GM19455 (cell line): ENCODE measurements around the gene KLK14.
A peak's percentile ranks its signal among the peaks of the same experiment; 100 is the strongest.

Experiments
- ATAC-seq: cut with Tn5 transposase; IDR thresholded peaks from one replicate; pipeline ENCODE4 v1.9.1; 2021; ENCODE audit not compliant: unreplicated experiment

The KLK14 gene

DNA sequence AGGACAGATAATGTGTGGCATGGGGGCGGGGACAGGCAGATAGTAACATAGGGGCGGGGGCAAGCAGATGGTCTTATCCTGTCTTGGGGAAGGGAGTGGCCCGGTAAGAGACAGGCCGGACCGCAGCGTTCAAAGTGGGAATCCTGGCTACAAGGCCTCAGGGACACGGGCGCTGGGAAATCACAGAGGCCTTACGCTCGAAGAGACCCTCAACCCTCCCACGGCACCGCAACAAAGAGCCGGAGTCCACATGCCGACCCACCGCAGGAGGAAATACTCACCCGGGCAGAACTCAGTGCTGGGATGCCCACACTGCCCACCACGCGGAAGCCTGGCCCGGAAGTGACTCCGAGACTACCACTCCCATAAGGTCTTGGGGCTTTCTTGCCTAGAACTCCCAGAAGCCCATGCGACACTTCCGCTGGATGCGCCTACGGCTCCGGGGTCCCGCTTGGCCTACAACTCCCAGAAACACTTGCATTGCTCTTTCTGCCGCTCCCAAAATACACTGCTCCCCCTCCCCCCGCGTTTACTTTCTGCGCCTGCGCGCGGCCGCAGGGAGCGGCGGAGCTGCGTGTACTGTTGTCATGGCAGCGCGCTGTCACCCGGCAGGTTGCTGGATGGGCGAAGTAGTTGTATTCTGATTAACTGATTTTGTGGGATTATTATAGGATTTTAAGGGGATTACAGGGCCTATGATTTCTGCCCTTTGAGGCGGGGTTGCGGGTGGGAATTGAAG is 25.5 kb upstream of the KLK14 start, which contains the start of gene CTU1:
TSS of gene CTU1 (minus strand) at position 344 of the 739 bp plus-strand sequence. CDS start 3,840 bp downstream, outside the sequence.
- ATAC-seq = peak; percentile 92

- no peak for ATAC-seq
Measured at GRCh38 chr19:51107406-51108065, 24.8 kb upstream of the KLK14 start.

- no peak for ATAC-seq
Measured at GRCh38 chr19:51103926-51104341, 21.2 kb upstream of the KLK14 start.

- ATAC-seq = no peak
Measured at GRCh38 chr19:51102991-51103390, 20.3 kb upstream of the KLK14 start.

- ATAC-seq = no peak
Measured at GRCh38 chr19:51101171-51101865, 18.6 kb upstream of the KLK14 start.

DNA sequence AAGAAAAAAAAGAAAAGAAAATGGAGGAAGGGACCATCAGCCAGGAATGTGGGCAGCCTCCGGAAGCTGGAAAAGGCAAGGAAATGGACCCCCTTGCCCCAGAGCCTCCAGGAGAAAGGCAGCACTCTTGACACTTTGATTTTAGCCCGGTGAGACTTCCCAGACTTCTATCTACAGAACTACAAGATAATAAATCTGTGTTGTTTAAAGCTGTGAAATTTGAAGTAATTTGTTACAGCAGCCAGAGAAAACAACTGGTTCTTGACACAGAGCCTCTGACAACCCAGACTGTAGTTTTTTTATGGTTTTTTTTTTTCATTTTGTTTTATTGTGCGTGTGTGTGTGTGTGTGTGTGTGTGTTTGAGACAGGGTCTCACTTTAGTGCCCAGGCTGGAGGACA is 17.9 kb upstream of the KLK14 start:
- no peak for ATAC-seq

DNA sequence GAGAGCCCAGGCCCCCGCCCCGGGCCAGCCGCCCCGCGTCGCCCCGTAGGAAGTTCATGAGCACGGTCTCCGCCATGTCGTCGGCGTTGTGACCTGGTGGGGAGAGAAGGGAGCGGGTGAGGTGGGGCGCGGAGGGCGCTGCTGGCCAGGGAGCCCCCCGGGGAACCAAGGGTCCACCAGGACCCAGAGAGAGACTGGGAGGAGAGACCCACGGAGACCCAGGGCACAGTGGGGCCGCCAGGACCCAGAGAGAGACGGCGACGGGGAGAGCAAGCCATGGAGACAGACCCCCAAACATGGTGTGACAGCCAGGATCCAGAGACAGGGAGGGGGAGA is 16.3 kb upstream of the KLK14 start:
- no peak for ATAC-seq

DNA sequence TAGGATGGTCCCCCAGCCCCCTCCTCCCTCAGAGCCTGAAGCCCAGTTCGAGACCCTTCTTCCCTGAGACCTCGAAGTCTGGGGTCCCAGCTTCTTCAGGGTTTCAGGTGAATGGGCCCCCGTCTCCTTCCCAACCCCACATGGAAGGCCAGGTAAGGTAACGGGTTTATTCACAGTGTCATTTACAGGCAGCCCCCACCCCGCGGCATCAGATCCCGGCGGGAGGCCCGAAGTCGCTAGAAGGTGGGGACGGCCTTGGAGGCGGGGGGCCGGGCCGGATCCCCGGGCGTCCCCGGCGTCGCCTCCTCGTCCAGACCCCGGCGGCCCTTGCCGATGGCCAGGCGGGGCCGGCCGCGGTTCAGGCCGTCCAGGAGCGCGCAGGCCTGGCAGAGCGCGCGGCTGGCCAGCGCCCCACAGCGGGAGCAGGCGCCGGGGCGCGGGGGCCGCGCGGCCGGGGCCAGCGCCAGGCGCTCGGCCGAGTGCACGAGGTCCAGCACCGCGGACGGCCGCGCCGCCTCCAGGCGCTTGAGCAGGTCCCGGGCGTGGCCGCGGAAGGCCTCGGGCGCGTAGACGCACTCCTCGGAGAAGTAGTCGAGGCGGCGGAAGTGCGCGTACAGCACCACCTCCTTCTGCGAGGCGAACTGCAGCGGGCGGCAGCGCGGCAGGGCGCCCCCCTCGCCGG is 15.8 kb upstream of the KLK14 start:
- no peak for ATAC-seq

DNA sequence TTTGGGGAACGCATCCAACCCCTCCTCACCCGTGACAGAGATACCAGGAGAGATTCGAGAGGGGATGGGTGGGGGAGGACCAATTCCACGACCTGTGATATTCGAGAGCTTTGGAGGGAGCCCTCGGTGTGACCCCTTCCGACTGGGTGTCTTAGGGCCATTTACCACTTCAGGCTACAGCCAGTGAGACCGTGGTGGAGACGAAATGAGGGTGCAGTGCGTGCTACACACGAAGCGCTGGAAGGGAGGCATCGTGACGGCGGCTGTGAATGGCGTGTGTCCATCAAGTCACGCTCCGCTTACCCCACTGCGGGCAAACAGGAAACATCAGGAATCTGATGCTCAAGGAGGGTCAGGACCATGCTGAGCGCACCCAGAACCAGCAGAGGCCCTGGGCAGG is 15.1 kb upstream of the KLK14 start:
- ATAC-seq = no peak

DNA sequence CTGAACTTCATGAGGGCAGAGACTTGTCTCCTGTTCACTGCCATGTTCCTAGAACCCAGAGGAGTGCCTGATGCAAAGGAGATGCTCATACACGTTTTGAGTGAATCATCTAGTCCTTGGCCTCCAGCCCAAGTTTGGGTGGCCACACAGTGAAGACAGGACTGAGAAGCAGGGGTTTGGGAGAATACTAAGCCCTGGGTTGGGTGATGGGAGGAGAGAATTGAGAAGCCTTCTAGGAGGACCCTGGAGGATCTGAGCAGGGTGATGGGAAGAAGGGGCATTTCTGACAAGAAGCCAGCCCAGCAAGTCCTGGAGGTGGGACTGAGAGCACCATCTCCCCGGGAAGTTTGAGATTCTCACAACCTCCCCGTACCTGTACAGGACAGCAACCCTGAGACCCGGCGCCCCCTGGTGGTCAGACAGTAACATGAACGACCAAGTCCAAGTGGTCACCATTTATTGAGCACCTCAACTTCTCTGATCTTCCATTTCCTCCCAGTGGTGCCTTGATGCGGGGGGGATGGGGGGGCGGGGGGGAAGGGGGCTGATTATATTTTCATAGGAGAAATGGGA is 14.6 kb upstream of the KLK14 start:
- ATAC-seq = no peak

DNA sequence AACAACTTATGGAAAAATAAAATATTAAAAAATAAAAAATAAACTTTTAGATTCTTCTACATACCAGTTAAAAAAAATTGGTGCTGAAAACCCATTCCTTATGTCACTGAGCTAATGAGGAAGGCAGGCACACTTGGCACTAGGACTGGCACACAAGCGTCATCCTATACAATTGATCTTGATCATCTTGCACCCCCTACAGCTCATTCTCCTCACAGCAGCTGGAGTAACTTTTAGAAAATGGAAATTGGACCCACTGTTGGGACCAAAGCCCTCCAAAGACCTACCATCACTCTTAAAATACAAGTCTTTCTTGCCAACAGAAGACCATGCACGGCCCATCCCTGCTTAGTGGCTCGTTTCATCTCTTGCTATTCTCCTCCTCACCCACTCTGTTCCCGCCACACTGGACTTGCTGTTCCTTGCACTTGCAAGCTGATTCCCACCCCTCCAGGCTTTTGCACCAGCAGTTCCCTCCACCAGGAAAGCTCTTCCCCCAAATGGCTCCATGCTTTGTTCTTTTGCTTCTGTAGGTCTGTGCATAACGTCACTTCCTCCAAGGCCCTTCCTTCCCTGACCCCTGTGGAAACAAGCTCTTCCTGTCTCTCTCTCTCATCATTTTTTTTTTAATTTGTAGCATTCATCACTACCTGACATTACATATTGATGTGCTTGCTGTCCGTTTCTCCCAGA is 13.9 kb upstream of the KLK14 start:
- ATAC-seq = no peak

- ATAC-seq = no peak
Measured at GRCh38 chr19:51094696-51095279, 12.1 kb upstream of the KLK14 start.

DNA sequence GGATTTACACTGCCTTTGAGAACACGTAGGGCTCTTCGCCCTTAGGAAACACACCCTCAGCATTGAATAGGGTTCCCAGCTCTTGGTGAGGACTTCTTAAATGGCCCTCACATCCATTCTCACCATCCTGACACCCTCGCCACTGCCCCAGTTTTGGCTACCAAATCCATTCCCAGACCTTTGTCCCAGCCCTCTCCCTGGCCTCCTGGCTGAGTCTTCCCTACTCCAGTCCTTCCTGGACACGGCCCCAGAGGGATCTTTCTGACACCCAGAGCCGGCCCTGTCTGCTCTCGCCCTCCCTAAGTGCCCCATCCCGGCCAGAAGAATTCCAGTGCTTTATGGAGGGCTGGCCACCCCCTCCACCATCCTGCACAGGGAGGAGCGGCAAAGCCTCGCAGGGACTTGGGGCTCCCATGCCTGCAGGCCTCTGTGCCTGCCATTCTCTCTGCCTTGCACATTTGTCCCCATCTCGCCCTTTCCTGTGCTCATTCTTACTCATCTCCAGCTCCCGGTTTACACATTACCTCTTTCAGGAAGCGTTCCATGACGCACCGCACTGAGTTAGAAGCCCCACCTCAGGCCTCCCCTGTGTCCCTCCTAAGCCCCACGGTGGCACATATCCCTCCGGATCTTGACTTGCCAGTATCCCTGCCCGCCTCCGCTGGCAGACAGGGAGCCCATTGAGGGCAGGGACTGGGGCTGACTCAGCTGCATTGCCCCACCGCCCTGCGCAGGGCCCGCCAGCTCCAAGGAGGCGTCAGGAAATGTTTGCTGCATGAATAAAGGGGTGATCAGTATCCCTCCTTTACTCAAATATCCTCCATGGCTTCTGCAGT is 11.0 kb upstream of the KLK14 start:
- ATAC-seq = no peak

DNA sequence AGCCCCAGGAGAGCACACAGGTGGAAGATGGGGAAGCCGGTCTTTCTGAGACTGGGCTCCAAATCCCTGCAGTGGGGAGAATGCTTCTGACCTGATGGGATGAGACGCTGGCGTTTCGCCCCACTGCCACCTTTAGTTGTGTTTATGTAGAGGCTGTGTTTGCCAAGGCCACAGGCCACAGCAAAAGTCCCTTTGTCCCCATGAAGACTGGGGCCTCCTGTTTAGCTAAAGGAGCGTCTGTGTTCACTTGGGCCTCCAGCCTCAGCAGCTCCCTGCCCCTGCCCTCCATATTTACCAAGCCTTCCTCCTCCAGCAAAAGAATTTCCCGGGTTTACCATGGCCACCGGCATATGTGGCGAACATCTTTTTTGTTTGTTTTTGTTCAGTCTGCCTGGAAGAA is 10.4 kb upstream of the KLK14 start:
- ATAC-seq = no peak

GRCh38 chr19:51091895-51092873 is 9.5 kb upstream of the KLK14 start:
- no peak for ATAC-seq

GRCh38 chr19:51091126-51091525 is 8.4 kb upstream of the KLK14 start:
- ATAC-seq = no peak

GRCh38 chr19:51090471-51090870 is 7.8 kb upstream of the KLK14 start:
- ATAC-seq = no peak

- no peak for ATAC-seq
Measured at GRCh38 chr19:51089786-51090185, 7.1 kb upstream of the KLK14 start.
